Measurements from ENCODE around the gene FAM151A. TPM values are rescaled to one million over a fixed set of nuclear protein-coding genes. Genes with fewer than 3 reads are reported as not detected.

Gene FAM151A
- total and polyA plus RNA-seq, 2 donors (not counting 3 experiments of a cell fraction or from before 2014, with no cell fraction given), result not detected

- H3K4me3 ChIP-seq (replicated peaks in 1 of 3; ENCODE audit: insufficient read depth in 1 of 3, low read depth in 1 of 3, low read length in 3 of 3), result no peak overlapping the region
- no peak overlapping the region for H3K27ac ChIP-seq (ENCODE audit: insufficient read depth, low read depth, low read length)
- no peaks in the 10 kb centered on the region for H3K27me3 ChIP-seq (ENCODE audit: control insufficient read depth in 2 of 2, insufficient read depth in 2 of 2, low read length in 2 of 2)
- CTCF ChIA-PET, result no interaction called here
- H2AFZ ChIP-seq (ENCODE audit: low read depth, low read length), result no peak overlapping the region
- dilution Hi-C loops (cut with MboI; ENCODE audit: extremely low pct_ligation_motif_present, low sequenced_read_pairs) (no loop called here), intact Hi-C loops (cut with micrococcal nuclease) (no loop called here)
- no peaks in the 10 kb centered on the region for H3K9me3 ChIP-seq (replicated peaks; ENCODE audit: control insufficient read depth, insufficient read depth, low read length)
- no peaks in the 10 kb centered on the region for H3K79me2 ChIP-seq (ENCODE audit: control insufficient read depth, insufficient read depth, low read length)
- no peak overlapping the region for H3K4me2 ChIP-seq (ENCODE audit: insufficient read depth, low read length)
- no peak overlapping the region for H3K9ac ChIP-seq (replicated peaks; ENCODE audit: extremely low read depth, insufficient read depth, low read length)
- no peak for FAIRE-seq
- TF ChIP-seq MAX (IDR thresholded peaks at IDR 0.05; ENCODE audit: insufficient read depth, insufficient read length) (no peak), CTCF (IDR thresholded peaks at IDR 0.05; ENCODE audit: extremely low read depth in 1 of 2, insufficient read depth in 1 of 2, low read depth in 1 of 2, low read length in 2 of 2) (no peak), GATA2 (IDR thresholded peaks at IDR 0.05; ENCODE audit: insufficient read depth, insufficient read length, low read depth, low read length) (no peak), MYC (IDR thresholded peaks at IDR 0.05; ENCODE audit: low read depth, low read length) (no peak), FOS (IDR thresholded peaks at IDR 0.05; ENCODE audit: borderline replicate concordance, insufficient read depth, low read length) (no peak), JUN (IDR thresholded peaks at IDR 0.05; ENCODE audit: borderline replicate concordance, insufficient read depth, insufficient read length, low read depth) (no peak), POLR2AphosphoS5 (IDR thresholded peaks at IDR 0.05; ENCODE audit: insufficient read depth, low read depth, low read length) (no peak), EZH2 (IDR thresholded peaks at IDR 0.05; ENCODE audit: borderline replicate concordance, low read depth, low read length, severe bottlenecking) (no peak), POLR2A (IDR thresholded peaks at IDR 0.05; ENCODE audit: low read depth, low read length) (no peak)
- no peaks in the 10 kb centered on the region for H3K4me1 ChIP-seq (ENCODE audit: control insufficient read depth, extremely low read depth, insufficient read depth, low read length)
- POLR2A ChIA-PET, result no interaction called here
- no TSS peak for BruUV-seq (replicated peaks)
- H3K9me1 ChIP-seq (replicated peaks; ENCODE audit: control insufficient read depth, extremely low read depth, insufficient read depth, low read length), result no peaks in the 10 kb centered on the region
- H4K20me1 ChIP-seq (replicated peaks; ENCODE audit: control insufficient read depth, extremely low read depth, insufficient read depth, low read length), result no peaks in the 10 kb centered on the region
- H3K36me3 ChIP-seq (ENCODE audit: control insufficient read depth in 2 of 2, extremely low read depth in 1 of 2, insufficient read depth in 2 of 2, low read length in 2 of 2), result no peaks in the 10 kb centered on the region
- no peak for DNase-seq (ENCODE audit: low read depth, low spot score)
Observed at GRCh38 chr1:54585181-54586066, 37.9 kb downstream of the FAM151A start.

Measured in endothelial cell of umbilical vein (primary cell).